Fibroblast of lung (primary cell): Measurements from ENCODE around the gene SDCCAG8. TPM values are rescaled to one million over a fixed set of nuclear protein-coding genes. Genes with fewer than 3 reads are reported as not detected.

ENCODE experiments used
- DNase-seq, 2 donors: peaks; one replicate each; pipeline versions ENCODE4 v3.0.0 to v3.0.0-alpha.2; 2010; ENCODE audit warnings: low read depth in 2 of 2
- H2AFZ ChIP-seq: 2 replicates; pipeline ENCODE4 v1.5.1; 2012; ENCODE audit warnings: low read length, control low read depth, inconsistent platforms
- H3K27ac ChIP-seq: 2 replicates; pipeline ENCODE4 v1.5.1; 2011; ENCODE audit warnings: low read length, control low read depth; ENCODE audit not compliant: insufficient read depth
- H3K27me3 ChIP-seq: 2 replicates; pipeline ENCODE4 v1.5.1; 2011; ENCODE audit warnings: mild to moderate bottlenecking, low read length; ENCODE audit not compliant: control insufficient read depth, insufficient read depth
- H3K36me3 ChIP-seq: 2 replicates; pipeline ENCODE4 v1.5.1; 2011; ENCODE audit warnings: low read length; ENCODE audit not compliant: control insufficient read depth, insufficient read depth
- H3K4me1 ChIP-seq: 2 replicates; pipeline ENCODE4 v1.5.1; 2011; ENCODE audit warnings: low read length; ENCODE audit not compliant: control insufficient read depth, insufficient read depth; ENCODE audit errors: extremely low read depth
- H3K4me2 ChIP-seq: 2 replicates; pipeline ENCODE4 v1.5.1; 2011; ENCODE audit warnings: low read length, control low read depth; ENCODE audit not compliant: insufficient read depth; ENCODE audit errors: extremely low read depth
- H3K4me3 ChIP-seq, 4 experiments: fragments of 200-600 bp in 1 of 4; sonication (generic) in 1 of 4; replicated peaks in 1 of 4; 2 replicates each; pipeline ENCODE4 v1.5.1; 2011 to 2016; ENCODE audit warnings: low read length in 4 of 4, low read depth in 3 of 4, mild to moderate bottlenecking in 3 of 4, control low read depth in 2 of 4, inconsistent platforms in 1 of 4, mixed read lengths in 1 of 4; ENCODE audit not compliant: insufficient read depth in 1 of 4; ENCODE audit errors: control extremely low read depth in 1 of 4
- H3K79me2 ChIP-seq: 2 replicates; pipeline ENCODE4 v1.5.1; 2012; ENCODE audit warnings: mild to moderate bottlenecking, low read length, inconsistent platforms; ENCODE audit not compliant: control insufficient read depth, insufficient read depth
- H3K9ac ChIP-seq: 2 replicates; pipeline ENCODE4 v1.5.1; 2011; ENCODE audit warnings: mild to moderate bottlenecking, low read length, control low read depth; ENCODE audit not compliant: insufficient read depth
- H3K9me3 ChIP-seq: 2 replicates; pipeline ENCODE4 v1.5.1; 2012; ENCODE audit warnings: low read depth, low read length; ENCODE audit not compliant: control insufficient read depth, insufficient read depth
- H4K20me1 ChIP-seq: 2 replicates; pipeline ENCODE4 v1.5.1; 2011; ENCODE audit warnings: low read length; ENCODE audit not compliant: control insufficient read depth, insufficient read depth; ENCODE audit errors: extremely low read depth
- CTCF ChIP-seq, 2 donors: IDR thresholded peaks in 1 of 2; conservative IDR thresholded peaks in 1 of 2; 1 replicate in 1 of 2; 2 replicates in 1 of 2; pipeline ENCODE4 v1.5.1; 2011 to 2012; ENCODE audit warnings: low read length in 2 of 2, control low read depth in 1 of 2, inconsistent platforms in 1 of 2, low read depth in 1 of 2, mild to moderate bottlenecking in 1 of 2
- EZH2 ChIP-seq: IDR thresholded peaks from 2 replicates; pipeline ENCODE4 v1.5.1; 2012; ENCODE audit warnings: low read length, control low read depth, mild to moderate bottlenecking; ENCODE audit errors: missing control alignments
- polyA plus RNA-seq, 2 donors: library from polyadenylated mRNA; depleted of rRNA in 1 of 2; stranded (reverse) in 1 of 2; unstranded in 1 of 2; fragments of >200 nt; gene quantifications; 2 replicates each; pipeline ENCODE4 v1.2.1, GENCODE V29; 2011 to 2012; ENCODE audit warnings: missing spikeins in 1 of 2
- total RNA-seq: library from RNA; depleted of rRNA; stranded (reverse); fragments of >200 nt; gene quantifications from 2 replicates; pipeline ENCODE4 v1.2.1, GENCODE V29; 2014

Gene SDCCAG8
- total and polyA plus RNA-seq, 2 donors (not counting 1 experiment from before 2014, with no cell fraction given): 34.8 to 53.2 TPM

DNA sequence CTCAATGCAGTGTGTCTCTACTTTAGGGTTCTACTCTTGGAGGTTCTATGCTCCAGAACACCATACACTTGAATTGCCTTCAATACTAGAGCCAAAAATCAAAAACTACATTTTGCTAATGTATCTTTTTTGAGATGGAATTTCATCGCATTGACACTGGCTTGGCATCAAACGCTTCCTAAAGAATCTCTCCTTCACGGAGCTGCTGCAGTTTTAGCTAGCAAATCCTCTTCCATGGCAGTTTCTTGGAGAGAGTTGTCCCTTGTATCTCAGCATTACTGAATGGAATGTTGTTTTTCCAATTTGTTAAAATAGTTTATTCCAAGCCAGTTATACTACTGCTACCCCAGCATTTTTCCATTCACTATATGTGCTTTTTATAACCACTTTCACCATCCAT, 17.7 kb downstream of the SDCCAG8 start:
- Histone ChIP-seq H3K9me3 (no peaks in the 10 kb centered on the region), H3K4me3 (no peak overlapping the region), H4K20me1 (no peaks in the 10 kb centered on the region), H3K9ac (no peak overlapping the region), H3K27me3 (no peaks in the 10 kb centered on the region), H3K4me2 (no peak overlapping the region), H3K36me3 (peaks cover 6% of the 10 kb centered on the region), H3K79me2 (peaks cover 13% of the 10 kb centered on the region), H3K27ac (no peak overlapping the region), H3K4me1 (peaks cover 18% of the 10 kb centered on the region), H2AFZ (no peak overlapping the region)
- TF ChIP-seq CTCF (conservative IDR thresholded peaks at IDR 0.05 in 1 of 2, IDR thresholded peaks at IDR 0.05 in 1 of 2; ENCODE audit: low read depth in 1 of 2, low read length in 2 of 2) (no peak), EZH2 (no peak)
- no peak for DNase-seq

GRCh38 chr1:243273945-243274344, 18.1 kb downstream of the SDCCAG8 start:
- Histone ChIP-seq H3K27ac (no peak overlapping the region), H4K20me1 (no peaks in the 10 kb centered on the region), H3K4me1 (peaks cover 14% of the 10 kb centered on the region), H3K27me3 (no peaks in the 10 kb centered on the region), H3K36me3 (peaks cover 6% of the 10 kb centered on the region), H3K4me3 (no peak overlapping the region), H3K79me2 (peaks cover 13% of the 10 kb centered on the region), H3K4me2 (no peak overlapping the region), H3K9me3 (no peaks in the 10 kb centered on the region), H3K9ac (no peak overlapping the region), H2AFZ (no peak overlapping the region)
- DNase-seq: no peak
- no peak for TF ChIP-seq EZH2
- no peak for TF ChIP-seq CTCF (conservative IDR thresholded peaks at IDR 0.05 in 1 of 2, IDR thresholded peaks at IDR 0.05 in 1 of 2; ENCODE audit: low read depth in 1 of 2, low read length in 2 of 2)

DNA sequence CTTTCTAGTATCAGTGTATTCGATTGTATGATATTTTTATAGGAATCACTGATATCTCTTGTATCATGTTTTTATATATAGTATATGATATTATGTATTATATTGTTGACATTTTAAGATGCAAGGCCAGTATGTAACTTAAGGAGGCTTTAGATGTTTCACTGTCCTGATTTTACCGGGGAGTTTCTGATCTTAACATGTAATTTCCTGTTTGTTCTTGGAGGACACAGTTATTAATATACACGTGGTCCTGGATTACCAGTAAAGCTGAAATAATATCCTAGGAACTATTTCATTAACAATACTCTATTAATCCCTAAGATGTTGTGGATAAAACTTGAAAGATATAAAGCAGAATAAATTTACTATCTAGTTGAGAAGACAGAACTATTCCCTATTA, 19.5 kb downstream of the SDCCAG8 start:
- H3K36me3 ChIP-seq: peaks cover 7% of the 10 kb centered on the region
- H3K27me3 ChIP-seq: no peaks in the 10 kb centered on the region
- no peak overlapping the region for H3K9ac ChIP-seq
- TF ChIP-seq CTCF (conservative IDR thresholded peaks at IDR 0.05 in 1 of 2, IDR thresholded peaks at IDR 0.05 in 1 of 2; ENCODE audit: low read depth in 1 of 2, low read length in 2 of 2) (no peak), EZH2 (no peak)
- DNase-seq: no peak
- H3K79me2 ChIP-seq: peaks cover 3% of the 10 kb centered on the region
- H3K27ac ChIP-seq: no peak overlapping the region
- H3K4me1 ChIP-seq: peaks cover 3% of the 10 kb centered on the region
- H3K4me2 ChIP-seq: no peak overlapping the region
- H3K4me3 ChIP-seq: no peak overlapping the region
- no peaks in the 10 kb centered on the region for H4K20me1 ChIP-seq
- no peaks in the 10 kb centered on the region for H3K9me3 ChIP-seq
- H2AFZ ChIP-seq: no peak overlapping the region
